ENCODE data around the gene TMEM108.

GRCh38 chr3:133426721-133427120 lies 388.5 kb downstream of the TMEM108 start:
- TF ChIP-seq POLR2A (IDR thresholded peaks at IDR 0.05) = no peak
- TF ChIP-seq, protein P1, sequence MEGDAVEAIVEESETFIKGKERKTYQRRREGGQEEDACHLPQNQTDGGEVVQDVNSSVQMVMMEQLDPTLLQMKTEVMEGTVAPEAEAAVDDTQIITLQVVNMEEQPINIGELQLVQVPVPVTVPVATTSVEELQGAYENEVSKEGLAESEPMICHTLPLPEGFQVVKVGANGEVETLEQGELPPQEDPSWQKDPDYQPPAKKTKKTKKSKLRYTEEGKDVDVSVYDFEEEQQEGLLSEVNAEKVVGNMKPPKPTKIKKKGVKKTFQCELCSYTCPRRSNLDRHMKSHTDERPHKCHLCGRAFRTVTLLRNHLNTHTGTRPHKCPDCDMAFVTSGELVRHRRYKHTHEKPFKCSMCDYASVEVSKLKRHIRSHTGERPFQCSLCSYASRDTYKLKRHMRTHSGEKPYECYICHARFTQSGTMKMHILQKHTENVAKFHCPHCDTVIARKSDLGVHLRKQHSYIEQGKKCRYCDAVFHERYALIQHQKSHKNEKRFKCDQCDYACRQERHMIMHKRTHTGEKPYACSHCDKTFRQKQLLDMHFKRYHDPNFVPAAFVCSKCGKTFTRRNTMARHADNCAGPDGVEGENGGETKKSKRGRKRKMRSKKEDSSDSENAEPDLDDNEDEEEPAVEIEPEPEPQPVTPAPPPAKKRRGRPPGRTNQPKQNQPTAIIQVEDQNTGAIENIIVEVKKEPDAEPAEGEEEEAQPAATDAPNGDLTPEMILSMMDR (IDR thresholded peaks at IDR 0.05) = no peak
- TF ChIP-seq POLR2AphosphoS5 (IDR thresholded peaks at IDR 0.05) = no peak
- TF ChIP-seq EP300 (IDR thresholded peaks at IDR 0.05) = no peak

Measured in suprapubic skin (tissue), 4 donors.